Measurements from ENCODE around the gene ATXN10.
A peak's percentile ranks its signal among the peaks of the same experiment; 100 is the strongest.
"Not testable (repeated sequence)": the region's sequence is repeated elsewhere in the genome, so short reads cannot be mapped to it uniquely, and the experiment has no call there.

ATXN10 gene, protein sequence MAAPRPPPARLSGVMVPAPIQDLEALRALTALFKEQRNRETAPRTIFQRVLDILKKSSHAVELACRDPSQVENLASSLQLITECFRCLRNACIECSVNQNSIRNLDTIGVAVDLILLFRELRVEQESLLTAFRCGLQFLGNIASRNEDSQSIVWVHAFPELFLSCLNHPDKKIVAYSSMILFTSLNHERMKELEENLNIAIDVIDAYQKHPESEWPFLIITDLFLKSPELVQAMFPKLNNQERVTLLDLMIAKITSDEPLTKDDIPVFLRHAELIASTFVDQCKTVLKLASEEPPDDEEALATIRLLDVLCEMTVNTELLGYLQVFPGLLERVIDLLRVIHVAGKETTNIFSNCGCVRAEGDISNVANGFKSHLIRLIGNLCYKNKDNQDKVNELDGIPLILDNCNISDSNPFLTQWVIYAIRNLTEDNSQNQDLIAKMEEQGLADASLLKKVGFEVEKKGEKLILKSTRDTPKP

DNA sequence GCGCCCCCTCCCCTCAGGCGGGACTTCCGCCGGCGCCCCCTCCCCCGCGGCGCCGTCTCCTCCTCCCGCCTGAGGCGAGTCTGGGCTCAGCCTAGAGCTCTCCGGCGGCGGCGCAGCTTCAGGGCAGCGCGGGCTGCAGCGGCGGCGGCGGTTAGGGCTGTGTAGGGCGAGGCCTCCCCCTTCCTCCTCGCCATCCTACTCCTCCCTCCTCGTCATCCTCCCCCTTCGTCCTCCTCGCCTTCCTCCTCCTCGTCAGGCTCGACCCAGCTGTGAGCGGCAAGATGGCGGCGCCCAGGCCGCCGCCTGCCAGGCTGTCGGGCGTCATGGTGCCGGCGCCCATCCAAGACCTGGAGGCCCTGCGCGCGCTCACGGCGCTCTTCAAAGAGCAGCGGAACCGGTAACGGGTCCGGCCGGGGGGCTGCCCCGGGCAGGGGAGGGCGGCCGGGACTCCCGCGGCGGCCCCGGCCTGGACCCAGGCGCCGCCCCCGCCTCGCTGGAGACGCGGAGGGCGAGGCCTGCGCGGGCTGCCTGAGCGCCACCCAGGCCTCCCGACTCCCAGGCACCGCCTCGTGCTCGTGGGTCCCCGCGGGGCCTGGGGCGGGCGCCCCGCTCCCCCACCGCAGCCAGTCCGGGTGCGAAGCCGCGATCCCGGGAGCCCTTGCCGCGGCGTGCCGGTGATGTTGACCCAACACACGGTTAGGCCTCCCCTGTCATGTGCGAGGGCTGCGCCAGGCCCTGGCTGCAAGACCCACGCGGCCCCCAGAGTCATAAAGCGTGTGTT, at the start of gene ATXN10:
Gene ATXN10, plus strand, starts transcription at position 52 of the 781 bp plus-strand sequence. Its CDS starts 230 bp downstream, at position 282.
- peak; percentile 74 for DNase-seq

DNA sequence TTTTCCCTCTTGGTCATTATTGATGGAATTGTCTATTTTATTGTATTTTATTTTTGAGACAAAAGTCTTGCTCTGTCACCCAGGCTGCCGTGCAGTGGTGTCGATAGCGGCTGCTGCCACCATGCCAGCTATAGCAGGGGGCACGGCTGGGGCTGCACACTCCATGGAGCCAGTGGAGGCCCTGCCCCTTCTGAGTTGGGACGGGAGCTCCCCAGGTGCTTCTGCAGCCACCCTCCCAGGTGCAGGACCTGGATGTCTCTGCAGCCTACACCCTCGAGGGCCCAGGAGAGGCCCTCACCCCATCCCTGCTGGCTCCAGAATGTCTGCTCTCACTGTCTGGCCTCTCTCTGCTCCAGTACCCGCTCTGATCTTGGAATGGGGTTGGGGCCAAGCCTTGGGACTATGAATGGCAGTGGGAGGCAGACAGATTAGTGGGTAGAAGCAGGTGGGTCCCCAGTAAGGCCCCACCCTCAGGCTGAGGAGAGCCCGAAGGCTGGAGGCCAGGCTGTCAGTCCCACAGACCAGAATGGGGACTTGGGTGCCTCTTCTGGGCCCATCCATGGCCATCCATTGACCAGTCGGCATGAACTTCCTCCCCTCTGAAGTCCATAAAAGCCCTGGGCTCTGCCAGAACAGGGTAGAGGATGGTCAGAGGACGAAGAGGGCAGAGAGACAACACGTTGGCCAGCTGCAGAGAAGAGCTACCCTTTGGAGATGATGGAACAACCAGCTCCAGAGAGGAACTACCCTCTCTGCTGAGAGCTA, 49.6 kb upstream of the ATXN10 start:
- DNase-seq: no peak

GRCh38 chr22:45623464-45624145, 48.0 kb upstream of the ATXN10 start:
- DNase-seq: not testable (repeated sequence)

GRCh38 chr22:45626198-45626651, 45.4 kb upstream of the ATXN10 start:
- DNase-seq: no peak

GRCh38 chr22:45627489-45628233, 44.0 kb upstream of the ATXN10 start:
- no peak for DNase-seq

GRCh38 chr22:45628515-45628914, 43.1 kb upstream of the ATXN10 start:
- DNase-seq: no peak

GRCh38 chr22:45629469-45630089, 42.1 kb upstream of the ATXN10 start:
- DNase-seq: no peak

DNA sequence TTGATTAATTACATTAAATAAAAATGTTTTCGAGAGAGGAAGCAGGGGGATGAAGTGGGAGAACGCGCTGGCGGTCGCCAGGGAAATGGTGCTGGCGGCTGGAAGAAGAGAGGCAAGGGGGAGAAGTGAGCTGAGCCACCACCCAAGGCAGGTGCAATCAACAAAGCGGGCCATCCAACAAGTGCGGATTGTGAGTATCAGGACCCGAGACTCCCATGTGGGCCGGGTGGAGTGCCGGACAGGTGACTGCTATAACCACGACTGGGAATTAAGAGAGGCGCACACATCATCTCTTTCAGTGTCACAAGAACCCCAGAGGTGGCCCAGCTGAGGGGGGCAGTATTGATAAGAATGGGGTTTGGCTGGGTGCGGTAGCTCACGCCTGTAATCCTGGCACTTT, 41.2 kb upstream of the ATXN10 start:
- no peak for DNase-seq

GRCh38 chr22:45631140-45631840, 40.3 kb upstream of the ATXN10 start:
- DNase-seq: no peak

GRCh38 chr22:45631841-45632238, 39.8 kb upstream of the ATXN10 start:
- no peak for DNase-seq

DNA sequence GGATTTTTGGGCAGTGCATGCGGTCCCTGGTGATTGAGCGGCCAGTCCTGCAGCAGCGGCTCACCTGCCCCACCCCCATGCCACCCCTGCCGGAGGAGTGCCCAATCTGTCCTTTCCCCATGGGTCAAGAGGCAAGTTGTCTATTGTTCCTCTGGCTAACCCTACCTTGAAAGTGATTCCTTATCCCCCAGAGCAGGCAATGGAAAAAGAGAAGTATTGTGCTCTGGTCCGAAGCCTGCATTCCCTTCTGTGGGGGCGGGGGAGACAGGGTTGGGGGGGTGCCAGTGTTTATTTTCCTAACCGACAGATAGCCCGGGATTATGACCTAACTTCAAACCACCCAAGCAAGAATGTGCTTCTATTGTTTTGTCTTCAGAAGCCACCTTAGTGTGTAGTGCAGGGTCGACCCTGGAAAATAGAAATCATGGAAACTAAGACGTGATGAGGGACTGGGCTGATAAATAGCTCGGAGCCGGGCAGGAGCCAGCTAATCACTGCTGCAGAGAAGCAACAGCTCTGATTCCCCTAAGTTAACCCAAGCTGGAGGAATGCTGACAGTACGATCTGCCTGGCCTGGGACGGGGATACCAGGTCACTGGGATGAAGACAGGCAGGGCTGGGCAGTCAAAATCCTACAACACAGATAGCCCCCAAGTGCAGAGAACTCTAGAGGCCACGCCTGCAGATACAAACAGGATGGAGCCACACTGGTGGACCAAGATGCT, 38.7 kb upstream of the ATXN10 start:
- DNase-seq: no peak

- no peak for DNase-seq
These were observed 35.0 kb upstream of the ATXN10 start for GRCh38 chr22:45636683-45637082.

GRCh38 chr22:45638197-45638596, 33.4 kb upstream of the ATXN10 start:
- DNase-seq: no peak

DNA sequence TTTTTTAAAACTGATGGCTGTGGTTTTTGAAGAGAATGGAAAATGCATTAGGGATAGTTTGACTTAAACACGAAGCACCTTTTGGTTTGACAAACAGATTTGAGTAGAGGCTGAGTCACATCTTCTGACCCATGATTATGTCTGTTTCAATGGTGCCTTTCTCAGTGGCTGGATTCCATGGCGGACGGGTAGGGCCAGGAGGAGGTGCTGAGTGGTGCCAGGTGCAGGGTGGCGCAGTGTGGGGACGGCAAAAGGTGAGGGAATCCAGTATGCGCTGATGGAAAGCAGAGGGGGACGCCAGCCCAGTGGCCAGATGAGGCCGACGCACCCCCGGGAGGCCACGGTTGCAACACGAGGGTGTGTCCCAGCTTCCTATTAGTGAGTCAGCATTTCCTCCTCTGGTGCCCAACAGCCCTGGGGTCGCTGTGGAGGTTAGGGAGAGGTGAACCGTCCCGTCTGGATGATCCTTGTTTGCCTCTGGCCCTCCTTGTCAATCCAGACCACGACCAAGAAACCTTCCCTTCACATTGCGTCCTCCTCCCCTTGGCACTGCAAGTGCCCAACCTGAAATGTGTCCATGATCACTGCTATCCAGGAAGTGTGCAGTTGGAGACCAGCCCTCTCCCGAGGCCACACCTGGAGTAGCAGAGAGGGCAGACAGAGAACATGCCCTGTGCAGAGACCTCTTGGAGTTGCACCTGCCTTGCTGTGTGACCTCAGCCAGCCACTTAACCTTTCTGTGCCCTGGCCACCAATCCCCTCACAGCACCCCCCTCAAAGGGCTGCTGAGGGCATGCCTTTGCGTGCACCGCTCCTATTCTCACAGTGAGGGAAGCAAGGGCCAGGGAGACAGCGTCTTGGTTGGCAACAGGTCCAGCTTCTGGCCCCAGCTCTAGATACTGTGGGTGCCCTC, 32.5 kb upstream of the ATXN10 start:
- DNase-seq: no peak

DNA sequence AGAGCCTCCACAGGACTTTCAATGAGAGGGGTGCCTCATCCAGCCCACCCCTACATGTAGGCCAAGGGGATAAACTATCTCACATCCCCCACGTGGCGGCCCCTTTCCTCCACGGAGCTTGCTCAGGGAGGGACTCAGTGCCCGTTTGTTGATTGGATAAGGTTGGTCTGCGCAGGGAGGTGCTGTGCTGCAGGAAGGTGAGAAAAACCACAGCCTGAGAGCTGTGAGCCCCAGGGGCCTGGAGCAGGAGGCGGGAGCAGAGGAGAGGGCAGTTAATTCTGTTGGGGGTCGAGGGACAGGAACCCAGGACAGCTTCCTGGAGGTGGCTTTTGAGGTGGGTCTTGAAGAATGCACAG, 31.9 kb upstream of the ATXN10 start:
- DNase-seq: no peak

DNA sequence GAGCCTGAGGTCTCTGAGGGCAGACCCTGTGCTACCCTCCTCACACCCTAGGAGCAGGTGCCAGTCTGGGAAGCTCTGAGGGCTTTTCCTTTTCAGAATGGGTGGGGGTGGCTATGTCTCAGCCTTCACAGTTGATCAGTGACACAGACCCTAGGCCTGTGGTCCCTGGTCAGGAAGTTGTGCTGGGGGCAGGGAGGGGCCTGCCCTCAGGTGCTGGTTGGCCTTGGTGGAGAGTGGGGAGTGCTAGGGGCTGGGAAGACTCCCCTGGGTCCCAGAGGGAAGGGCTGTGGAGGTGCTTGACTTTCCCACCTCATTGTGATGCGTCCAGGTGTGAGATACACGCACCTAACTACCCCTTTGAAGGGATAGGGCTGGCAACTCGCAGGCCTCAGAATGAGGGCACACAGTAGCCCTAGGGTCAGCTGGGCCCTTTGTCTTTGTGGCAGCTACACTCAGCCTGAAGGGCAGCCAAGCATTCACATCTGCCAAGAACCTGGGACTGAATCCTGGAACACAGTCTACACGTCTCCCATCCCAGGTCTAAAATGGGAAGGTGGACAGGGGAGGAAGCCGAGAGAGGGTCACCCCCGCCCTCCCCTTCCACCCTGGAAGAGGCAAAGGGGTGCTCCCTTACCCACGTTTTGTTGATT, 31.2 kb upstream of the ATXN10 start:
- DNase-seq: no peak

GRCh38 chr22:45640941-45641621, 30.6 kb upstream of the ATXN10 start:
- DNase-seq: no peak

DNA sequence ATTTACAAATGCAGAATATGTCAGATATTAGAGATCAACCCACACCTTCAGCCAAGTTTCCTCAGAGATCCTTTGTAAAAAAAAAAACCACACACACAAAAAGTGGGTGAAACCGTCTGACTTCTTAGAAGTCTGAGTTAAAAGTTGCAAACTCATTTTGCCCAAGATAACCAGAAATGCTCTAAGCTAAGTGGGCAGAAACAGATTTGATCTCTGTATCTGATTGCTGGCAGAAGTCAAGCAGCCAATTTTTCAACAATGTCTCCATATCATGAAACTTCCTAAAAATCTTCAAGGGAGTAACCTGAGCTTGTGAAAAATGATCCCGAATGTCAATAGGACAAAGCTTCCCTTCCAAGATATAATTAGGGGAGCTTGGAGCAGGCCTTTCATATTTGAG, 28.6 kb upstream of the ATXN10 start:
- DNase-seq: no peak
